Effector memory CD4-positive, alpha-beta T cell (primary cell): Measurements from ENCODE around the gene TMEM131.
"Not testable (repeated sequence)": the region's sequence is repeated elsewhere in the genome, so short reads cannot be mapped to it uniquely, and the experiment has no call there.

Source experiments
- DNase-seq, 3 donors: peaks; one replicate each; pipeline ENCODE4 v3.0.0-alpha.2; 2020
- H3K27ac ChIP-seq: 2 replicates; pipeline ENCODE4 v1.7.0; 2013; ENCODE audit warnings: mild to moderate bottlenecking, low read length, moderate library complexity; ENCODE audit not compliant: insufficient read depth, poor library complexity, severe bottlenecking
- H3K27me3 ChIP-seq: replicated peaks from 2 replicates; pipeline ENCODE4 v1.7.0; 2013; ENCODE audit warnings: mild to moderate bottlenecking, low read length; ENCODE audit not compliant: insufficient read depth, control insufficient read depth, poor library complexity, severe bottlenecking
- H3K36me3 ChIP-seq: 2 replicates; pipeline ENCODE4 v1.7.0; 2013; ENCODE audit warnings: mild to moderate bottlenecking, low read length, moderate library complexity; ENCODE audit not compliant: control insufficient read depth, insufficient read depth
- H3K4me1 ChIP-seq: 2 replicates; pipeline ENCODE4 v1.7.0; 2013; ENCODE audit warnings: low read length, mild to moderate bottlenecking; ENCODE audit not compliant: control insufficient read depth, insufficient read depth, poor library complexity, severe bottlenecking
- H3K4me3 ChIP-seq: 2 replicates; pipeline ENCODE4 v1.7.0; 2013; ENCODE audit warnings: low read length, low read depth, mild to moderate bottlenecking; ENCODE audit not compliant: insufficient read depth, poor library complexity, severe bottlenecking
- H3K9me3 ChIP-seq: 2 replicates; pipeline ENCODE4 v1.7.0; 2013; ENCODE audit warnings: mild to moderate bottlenecking, low read length, moderate library complexity; ENCODE audit not compliant: control insufficient read depth

Gene TMEM131

DNA sequence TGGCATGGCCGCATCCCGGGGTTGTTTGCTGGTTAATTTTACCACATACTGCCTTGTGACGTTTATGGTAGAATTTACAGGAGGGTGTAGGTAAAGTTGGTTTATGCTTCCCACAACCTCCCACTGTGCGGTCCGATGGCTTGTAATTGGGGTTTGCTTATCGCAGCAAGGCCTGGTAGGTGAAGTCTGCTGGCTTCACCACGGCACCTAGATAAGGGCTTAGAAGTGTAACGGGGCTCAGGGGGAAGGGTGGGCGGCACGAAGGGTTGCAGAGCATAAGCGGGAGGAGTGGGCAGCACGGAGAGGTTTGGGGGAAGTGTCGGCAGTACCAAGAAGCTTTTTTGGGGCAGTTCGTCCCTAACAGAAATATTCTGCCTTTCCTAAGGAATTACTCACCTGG, 39.0 kb upstream of the TMEM131 start:
- Histone ChIP-seq H3K27me3 (no peaks in the 10 kb centered on the region), H3K4me3 (no peak overlapping the region), H3K27ac (no peak overlapping the region), H3K36me3 (no peaks in the 10 kb centered on the region), H3K9me3 (no peaks in the 10 kb centered on the region), H3K4me1 (no peaks in the 10 kb centered on the region)
- no peak for DNase-seq

- Histone ChIP-seq H3K9me3 (no peaks in the 10 kb centered on the region), H3K27ac (no peak overlapping the region), H3K4me3 (no peak overlapping the region), H3K36me3 (no peaks in the 10 kb centered on the region), H3K4me1 (peaks cover 1% of the 10 kb centered on the region), H3K27me3 (no peaks in the 10 kb centered on the region)
- DNase-seq, result no peak
Measured at GRCh38 chr2:98032086-98032485, 36.3 kb upstream of the TMEM131 start.

- no peaks in the 10 kb centered on the region for H3K9me3 ChIP-seq
- H3K4me1 ChIP-seq, result peaks cover 6% of the 10 kb centered on the region
- H3K27me3 ChIP-seq, result no peaks in the 10 kb centered on the region
- no peak overlapping the region for H3K4me3 ChIP-seq
- H3K36me3 ChIP-seq, result no peaks in the 10 kb centered on the region
- no peak for DNase-seq
- H3K27ac ChIP-seq, result no peak overlapping the region
Measured at GRCh38 chr2:98029718-98030222, 34.0 kb upstream of the TMEM131 start.

DNA sequence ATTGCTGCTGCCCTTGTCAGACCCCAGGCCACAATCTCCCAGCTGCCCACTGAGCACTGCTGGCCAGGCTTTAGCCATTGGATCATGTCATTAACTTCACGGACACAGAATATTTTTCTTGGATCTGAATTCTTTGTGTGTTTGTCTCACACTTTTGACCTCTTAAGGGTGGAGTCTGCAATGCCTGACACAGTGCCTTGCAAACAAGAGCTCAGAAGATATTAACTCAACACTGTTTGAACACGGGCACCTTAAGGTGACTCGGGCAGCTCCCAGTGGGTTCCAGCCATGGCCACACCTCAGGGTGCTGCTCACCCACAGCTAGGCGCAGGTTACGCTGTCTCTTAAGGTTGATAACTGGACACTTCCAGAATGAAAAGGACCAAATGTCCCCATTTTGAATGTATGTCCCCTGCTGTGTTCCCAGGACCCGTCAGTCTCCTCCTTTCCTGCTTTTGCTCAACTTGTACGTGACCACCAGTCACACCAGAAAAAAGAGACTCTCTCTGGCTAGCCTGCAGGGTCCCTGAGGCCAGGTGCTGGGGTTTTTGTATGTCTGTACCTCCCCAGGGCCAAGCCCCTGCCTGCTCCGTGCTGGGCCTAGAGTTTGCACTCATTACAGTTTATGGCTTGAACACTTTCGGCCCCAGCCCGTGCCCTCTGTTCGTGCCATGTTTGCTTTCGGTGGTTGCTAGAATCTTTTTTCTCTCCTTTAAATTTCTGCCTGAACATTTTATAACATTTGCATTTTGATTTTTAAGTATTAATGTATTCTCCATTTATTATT, 33.4 kb upstream of the TMEM131 start:
- Histone ChIP-seq H3K27me3 (no peaks in the 10 kb centered on the region), H3K36me3 (no peaks in the 10 kb centered on the region), H3K4me1 (peaks cover 6% of the 10 kb centered on the region), H3K27ac (no peak overlapping the region), H3K9me3 (no peaks in the 10 kb centered on the region), H3K4me3 (no peak overlapping the region)
- no peak for DNase-seq

- Histone ChIP-seq H3K4me1 (peaks cover 6% of the 10 kb centered on the region), H3K27ac (no peak overlapping the region), H3K36me3 (no peaks in the 10 kb centered on the region), H3K9me3 (no peaks in the 10 kb centered on the region), H3K27me3 (no peaks in the 10 kb centered on the region), H3K4me3 (no peak overlapping the region)
- no peak for DNase-seq
Measured at GRCh38 chr2:98028101-98028561, 32.4 kb upstream of the TMEM131 start.

DNA sequence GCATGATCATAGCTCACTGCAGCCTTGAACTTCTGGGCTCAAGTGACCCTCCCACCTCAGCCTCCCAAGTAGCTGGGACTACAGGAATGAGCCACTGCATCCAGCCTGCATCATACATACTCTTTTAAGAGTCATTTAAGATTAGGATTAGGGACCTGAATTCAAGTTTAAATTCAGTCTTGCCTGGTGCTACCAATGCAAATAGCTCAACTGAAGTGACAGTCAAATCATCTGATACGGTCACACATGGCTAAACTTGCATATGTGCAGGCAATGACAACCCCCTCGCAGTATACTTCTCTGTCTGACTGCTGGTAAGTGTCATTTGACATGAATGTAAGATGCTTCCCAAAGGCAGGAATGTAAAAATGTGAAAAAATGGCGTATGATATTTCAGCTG, 31.8 kb upstream of the TMEM131 start:
- no peak for DNase-seq
- no peaks in the 10 kb centered on the region for H3K27me3 ChIP-seq
- H3K36me3 ChIP-seq, result no peaks in the 10 kb centered on the region
- peaks cover 6% of the 10 kb centered on the region for H3K4me1 ChIP-seq
- no peak overlapping the region for H3K27ac ChIP-seq
- no peaks in the 10 kb centered on the region for H3K9me3 ChIP-seq
- H3K4me3 ChIP-seq, result no peak overlapping the region

GRCh38 chr2:98026927-98027522, 31.3 kb upstream of the TMEM131 start:
- no peak for DNase-seq
- no peaks in the 10 kb centered on the region for H3K36me3 ChIP-seq
- H3K4me3 ChIP-seq, result no peak overlapping the region
- no peaks in the 10 kb centered on the region for H3K9me3 ChIP-seq
- no peaks in the 10 kb centered on the region for H3K27me3 ChIP-seq
- no peak overlapping the region for H3K27ac ChIP-seq
- H3K4me1 ChIP-seq, result peaks cover 6% of the 10 kb centered on the region

GRCh38 chr2:98026292-98026691, 30.5 kb upstream of the TMEM131 start:
- Histone ChIP-seq H3K4me1 (peaks cover 6% of the 10 kb centered on the region), H3K4me3 (no peak overlapping the region), H3K36me3 (no peaks in the 10 kb centered on the region), H3K9me3 (no peaks in the 10 kb centered on the region), H3K27me3 (no peaks in the 10 kb centered on the region), H3K27ac (no peak overlapping the region)
- no peak for DNase-seq

DNA sequence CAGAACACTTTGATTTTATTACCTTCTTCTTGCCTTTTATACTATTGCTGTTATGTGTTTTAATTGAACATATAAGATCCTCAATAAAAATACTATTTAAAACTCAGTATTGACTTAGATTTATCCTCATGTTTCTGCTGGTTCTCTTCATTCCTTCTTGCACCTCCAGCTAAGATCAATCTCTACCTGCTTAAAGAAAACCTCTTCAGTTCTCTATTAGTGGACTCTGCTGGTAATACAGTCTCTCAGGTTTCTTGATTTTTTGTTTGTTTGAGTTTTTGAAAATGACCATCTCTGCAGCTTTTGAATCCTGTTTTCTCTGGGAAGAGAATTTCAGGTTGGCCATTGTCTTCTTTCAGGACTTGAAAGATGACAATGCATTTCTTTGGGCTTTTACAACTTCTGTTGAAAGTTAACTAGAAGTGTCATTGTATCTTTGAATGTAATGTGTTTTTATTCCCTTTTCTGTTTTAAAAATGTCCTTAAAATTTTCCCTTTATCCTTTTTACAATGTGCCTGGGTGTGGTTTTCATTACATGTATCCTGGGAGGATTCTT, 29.8 kb upstream of the TMEM131 start:
- Histone ChIP-seq H3K27me3 (no peaks in the 10 kb centered on the region), H3K4me1 (peaks cover 6% of the 10 kb centered on the region), H3K36me3 (no peaks in the 10 kb centered on the region), H3K4me3 (no peak overlapping the region), H3K27ac (no peak overlapping the region), H3K9me3 (no peaks in the 10 kb centered on the region)
- DNase-seq, result no peak

GRCh38 chr2:98022067-98022466, 26.3 kb upstream of the TMEM131 start:
- H3K27ac ChIP-seq, H3K4me3 ChIP-seq, H3K9me3 ChIP-seq, H3K27me3 ChIP-seq, H3K4me1 ChIP-seq, H3K36me3 ChIP-seq, DNase-seq: not testable (repeated sequence)
